HEK293 (cell line): ENCODE data around the gene RBFOX1.

Experiments used
- CTCF ChIA-PET: fragments of 350-600 bp; formaldehyde crosslinking; extraction: SDS; loops from one replicate; lab custom pipeline; 2021; ENCODE audit warnings: antibody characterized with exemption; lab: Yijun Ruan, JAX
- POLR2A ChIA-PET: fragments of 300-600 bp; formaldehyde crosslinking; extraction: SDS; loops from one replicate; lab custom pipeline; 2020; ENCODE audit warnings: antibody characterized with exemption, inconsistent platforms; lab: Yijun Ruan, JAX
- H3K27ac ChIP-seq: fragments of 200-500 bp; sonication (Bioruptor generic); 2 replicates; pipeline ENCODE4 v1.5.1; 2014; ENCODE audit warnings: low read depth, low read length, control low read depth, inconsistent platforms; ENCODE audit errors: extremely low read depth
- H3K36me3 ChIP-seq, 2 experiments: fragments of 200-500 bp in 1 of 2; sonication (Bioruptor generic) in 1 of 2; 1 replicate in 1 of 2; 2 replicates in 1 of 2; pipeline ENCODE4 v1.5.1; 2014 to 2017; ENCODE audit warnings: inconsistent platforms in 2 of 2, low read length in 2 of 2; ENCODE audit not compliant: control insufficient read depth in 2 of 2, insufficient read depth in 1 of 2
- H3K4me1 ChIP-seq: fragments of 200-500 bp; sonication (Bioruptor generic); 2 replicates; pipeline ENCODE4 v1.5.1; 2014; ENCODE audit warnings: mild to moderate bottlenecking, low read length, inconsistent platforms; ENCODE audit not compliant: control insufficient read depth, insufficient read depth
- H3K4me3 ChIP-seq: 2 replicates; pipeline ENCODE4 v1.5.1; 2011; ENCODE audit warnings: low read depth, mild to moderate bottlenecking, control low read depth, low read length, moderate library complexity
- H3K9me3 ChIP-seq: fragments of 200-500 bp; sonication (Bioruptor generic); 2 replicates; pipeline ENCODE4 v1.5.1; 2014; ENCODE audit warnings: low read depth, low read length, inconsistent platforms; ENCODE audit not compliant: control insufficient read depth, insufficient read depth
- FEZF1 ChIP-seq: fragments of 450-650 bp; formaldehyde crosslinking; IDR thresholded peaks from 2 replicates; pipeline ENCODE4 v1.5.1; 2016; ENCODE audit warnings: missing biosample characterization, missing genetic modification characterization
- GLI2 ChIP-seq: fragments of 450-650 bp; formaldehyde crosslinking; IDR thresholded peaks from 2 replicates; pipeline ENCODE4; 2017; ENCODE audit warnings: missing biosample characterization, missing genetic modification characterization, low read depth, borderline replicate concordance
- KLF1 ChIP-seq: fragments of 450-650 bp; formaldehyde crosslinking; IDR thresholded peaks from 2 replicates; pipeline ENCODE4 v1.5.1; 2016; ENCODE audit warnings: missing biosample characterization, missing genetic modification characterization
- OVOL3 ChIP-seq: fragments of 450-650 bp; formaldehyde crosslinking; IDR thresholded peaks from 2 replicates; pipeline ENCODE4 v1.5.1; 2016; ENCODE audit warnings: missing biosample characterization, missing genetic modification characterization
- WT1 ChIP-seq: fragments of 450-650 bp; formaldehyde crosslinking; IDR thresholded peaks from 2 replicates; pipeline ENCODE4 v1.5.1; 2016; ENCODE audit warnings: missing biosample characterization, missing genetic modification characterization
- ZBTB10 ChIP-seq: fragments of 450-650 bp; formaldehyde crosslinking; IDR thresholded peaks from 2 replicates; pipeline ENCODE4 v1.5.1; 2016; ENCODE audit warnings: missing biosample characterization, missing genetic modification characterization
- ZBTB20 ChIP-seq: fragments of 450-650 bp; formaldehyde crosslinking; IDR thresholded peaks from 2 replicates; pipeline ENCODE4 v1.5.1; 2016; ENCODE audit warnings: missing biosample characterization, missing genetic modification characterization
- ZNF148 ChIP-seq: fragments of 450-650 bp; formaldehyde crosslinking; IDR thresholded peaks from 2 replicates; pipeline ENCODE4 v1.5.0; 2017; ENCODE audit warnings: missing biosample characterization, missing genetic modification characterization, borderline replicate concordance
- ZNF366 ChIP-seq: fragments of 450-650 bp; formaldehyde crosslinking; conservative IDR thresholded peaks from 2 replicates; pipeline ENCODE4 v1.5.1; 2016; ENCODE audit warnings: missing biosample characterization, missing genetic modification characterization
- ZNF404 ChIP-seq: fragments of 450-650 bp; formaldehyde crosslinking; IDR thresholded peaks from 2 replicates; pipeline ENCODE4 v1.5.1; 2017; ENCODE audit warnings: missing biosample characterization, missing genetic modification characterization
- ZNF529 ChIP-seq: fragments of 450-650 bp; formaldehyde crosslinking; IDR thresholded peaks from 2 replicates; pipeline ENCODE4 v1.5.1; 2017; ENCODE audit warnings: missing genetic modification characterization, missing biosample characterization; ENCODE audit not compliant: insufficient replicate concordance
- ZNF560 ChIP-seq: fragments of 450-650 bp; formaldehyde crosslinking; IDR thresholded peaks from 2 replicates; pipeline ENCODE4 v1.5.1; 2017; ENCODE audit warnings: missing biosample characterization, missing genetic modification characterization, borderline replicate concordance
- ZNF768 ChIP-seq: fragments of 450-650 bp; formaldehyde crosslinking; IDR thresholded peaks from 2 replicates; pipeline ENCODE4 v1.5.1; 2018; ENCODE audit warnings: missing biosample characterization, mild to moderate bottlenecking, missing genetic modification characterization
- ZNF776 ChIP-seq: fragments of 450-650 bp; formaldehyde crosslinking; IDR thresholded peaks from 2 replicates; pipeline ENCODE4 v1.5.0; 2017; ENCODE audit warnings: missing biosample characterization, missing genetic modification characterization, borderline replicate concordance
- ZNF830 ChIP-seq: fragments of 450-650 bp; IDR thresholded peaks from 2 replicates; pipeline ENCODE4 v1.5.0; 2018; ENCODE audit warnings: missing biosample characterization, missing genetic modification characterization, low read depth, mild to moderate bottlenecking, moderate library complexity
- ZNF843 ChIP-seq: fragments of 450-650 bp; formaldehyde crosslinking; IDR thresholded peaks from 2 replicates; pipeline ENCODE4 v1.5.1; 2016; ENCODE audit warnings: missing biosample characterization, missing genetic modification characterization
- TF ChIP-seq, protein P1 (sequence below): fragments of 450-650 bp; formaldehyde crosslinking; IDR thresholded peaks from 2 replicates; pipeline ENCODE4 v1.5.1; 2016; ENCODE audit warnings: missing biosample characterization, missing genetic modification characterization
- TF ChIP-seq, protein P2 (sequence below): fragments of 450-650 bp; formaldehyde crosslinking; IDR thresholded peaks from 2 replicates; pipeline ENCODE4 v1.5.1; 2017; ENCODE audit warnings: missing biosample characterization, missing genetic modification characterization

RBFOX1 gene

DNA sequence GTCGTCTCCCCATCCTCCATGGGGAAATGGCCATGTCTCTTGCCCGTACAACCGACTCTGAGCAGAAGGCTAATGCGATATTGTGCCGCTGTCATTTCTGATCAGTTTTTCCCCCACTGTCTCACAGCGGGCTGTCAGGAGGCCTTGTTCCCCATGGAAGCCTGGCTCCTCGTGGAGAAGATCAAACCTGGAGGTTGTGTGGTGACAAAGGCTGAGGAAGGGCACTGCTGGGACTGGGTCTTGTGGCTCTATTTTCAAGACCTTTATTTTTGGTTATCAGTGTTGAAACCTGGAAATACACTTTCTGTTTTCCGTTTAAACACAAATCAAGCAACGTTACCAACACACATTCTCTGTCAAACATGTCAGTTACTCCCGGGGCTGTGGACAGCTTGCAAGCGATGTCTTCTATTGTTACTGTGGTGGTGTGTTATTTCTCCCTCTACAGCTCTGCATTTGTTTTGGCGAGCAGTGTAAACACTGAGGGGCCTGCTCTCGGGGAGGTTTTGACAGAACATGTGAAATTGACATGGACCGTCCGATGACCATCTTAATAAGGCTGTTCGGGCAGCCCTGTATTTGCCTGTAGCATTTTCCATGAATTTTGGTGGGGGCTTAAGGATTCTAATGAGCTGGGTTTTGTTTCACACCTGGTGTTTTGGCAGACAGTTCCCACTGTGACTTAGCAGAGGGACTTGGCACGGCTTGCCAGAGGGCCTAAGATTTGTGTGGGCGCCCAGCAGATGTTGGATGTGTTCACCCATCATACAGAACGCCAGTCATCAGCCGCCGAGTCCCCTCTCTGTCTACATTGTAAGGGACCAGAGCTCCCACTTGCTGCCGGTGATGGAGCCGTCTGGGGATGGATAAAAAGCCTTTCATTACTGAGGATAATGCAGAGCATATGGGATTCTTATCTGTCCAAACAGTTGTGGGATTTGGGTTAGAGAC lies 12.5 kb downstream of the RBFOX1 start:
- ChIA-PET POLR2A (no interaction called here), CTCF (no interaction called here)
- H3K36me3 ChIP-seq, result no peaks in the 10 kb centered on the region
- no peak overlapping the region for H3K27ac ChIP-seq
- H3K4me3 ChIP-seq, result no peak overlapping the region
- no peaks in the 10 kb centered on the region for H3K9me3 ChIP-seq
- TF ChIP-seq ZNF529 (tag by site-specific recombination), result no peak
- no peak for TF ChIP-seq ZNF768 (tag by site-specific recombination)
- TF ChIP-seq ZBTB20 (tag by site-specific recombination), result no peak
- TF ChIP-seq GLI2 (tag by site-specific recombination), result no peak
- no peak for TF ChIP-seq WT1 (tag by site-specific recombination)
- TF ChIP-seq FEZF1 (tag by site-specific recombination), result no peak
- no peak for TF ChIP-seq ZNF843 (tag by site-specific recombination)
- TF ChIP-seq, protein P1, sequence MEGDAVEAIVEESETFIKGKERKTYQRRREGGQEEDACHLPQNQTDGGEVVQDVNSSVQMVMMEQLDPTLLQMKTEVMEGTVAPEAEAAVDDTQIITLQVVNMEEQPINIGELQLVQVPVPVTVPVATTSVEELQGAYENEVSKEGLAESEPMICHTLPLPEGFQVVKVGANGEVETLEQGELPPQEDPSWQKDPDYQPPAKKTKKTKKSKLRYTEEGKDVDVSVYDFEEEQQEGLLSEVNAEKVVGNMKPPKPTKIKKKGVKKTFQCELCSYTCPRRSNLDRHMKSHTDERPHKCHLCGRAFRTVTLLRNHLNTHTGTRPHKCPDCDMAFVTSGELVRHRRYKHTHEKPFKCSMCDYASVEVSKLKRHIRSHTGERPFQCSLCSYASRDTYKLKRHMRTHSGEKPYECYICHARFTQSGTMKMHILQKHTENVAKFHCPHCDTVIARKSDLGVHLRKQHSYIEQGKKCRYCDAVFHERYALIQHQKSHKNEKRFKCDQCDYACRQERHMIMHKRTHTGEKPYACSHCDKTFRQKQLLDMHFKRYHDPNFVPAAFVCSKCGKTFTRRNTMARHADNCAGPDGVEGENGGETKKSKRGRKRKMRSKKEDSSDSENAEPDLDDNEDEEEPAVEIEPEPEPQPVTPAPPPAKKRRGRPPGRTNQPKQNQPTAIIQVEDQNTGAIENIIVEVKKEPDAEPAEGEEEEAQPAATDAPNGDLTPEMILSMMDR (tag by site-specific recombination), result no peak
- TF ChIP-seq ZNF404 (tag by site-specific recombination), result no peak
- TF ChIP-seq KLF1 (tag by site-specific recombination), result no peak
- TF ChIP-seq ZNF148, result no peak
- TF ChIP-seq, protein P2, sequence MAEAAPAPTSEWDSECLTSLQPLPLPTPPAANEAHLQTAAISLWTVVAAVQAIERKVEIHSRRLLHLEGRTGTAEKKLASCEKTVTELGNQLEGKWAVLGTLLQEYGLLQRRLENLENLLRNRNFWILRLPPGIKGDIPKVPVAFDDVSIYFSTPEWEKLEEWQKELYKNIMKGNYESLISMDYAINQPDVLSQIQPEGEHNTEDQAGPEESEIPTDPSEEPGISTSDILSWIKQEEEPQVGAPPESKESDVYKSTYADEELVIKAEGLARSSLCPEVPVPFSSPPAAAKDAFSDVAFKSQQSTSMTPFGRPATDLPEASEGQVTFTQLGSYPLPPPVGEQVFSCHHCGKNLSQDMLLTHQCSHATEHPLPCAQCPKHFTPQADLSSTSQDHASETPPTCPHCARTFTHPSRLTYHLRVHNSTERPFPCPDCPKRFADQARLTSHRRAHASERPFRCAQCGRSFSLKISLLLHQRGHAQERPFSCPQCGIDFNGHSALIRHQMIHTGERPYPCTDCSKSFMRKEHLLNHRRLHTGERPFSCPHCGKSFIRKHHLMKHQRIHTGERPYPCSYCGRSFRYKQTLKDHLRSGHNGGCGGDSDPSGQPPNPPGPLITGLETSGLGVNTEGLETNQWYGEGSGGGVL, result no peak
- no peak for TF ChIP-seq ZBTB10 (tag by site-specific recombination)
- TF ChIP-seq ZNF776 (tag by site-specific recombination), result no peak
- TF ChIP-seq OVOL3, result no peak
- no peak for TF ChIP-seq ZNF830 (tag by site-specific recombination)
- TF ChIP-seq ZNF366, result no peak
- no peak for TF ChIP-seq ZNF560 (tag by site-specific recombination)
- H3K4me1 ChIP-seq, result no peaks in the 10 kb centered on the region
